ENCODE results near the gene USH1G.
"Not testable (repeated sequence)": the region's sequence is repeated elsewhere in the genome, so short reads cannot be mapped to it uniquely, and the experiment has no call there.

USH1G gene

GRCh38 chr17:74873037-74873873 lies 49.8 kb downstream of the USH1G start:
- DNase-seq, result peak; percentile 100

- no peak for DNase-seq
Measured at GRCh38 chr17:74872313-74873036, 50.6 kb downstream of the USH1G start, which contains the start of gene FDXR. Gene FDXR (minus strand): TSS chr17:74872994. CDS start chr17:74872944, 50 bp downstream.

- DNase-seq, result no peak
Measured at GRCh38 chr17:74871356-74872076, 51.5 kb downstream of the USH1G start.

GRCh38 chr17:74870512-74870911 lies 52.5 kb downstream of the USH1G start:
- no peak for DNase-seq

GRCh38 chr17:74870028-74870427 lies 53.0 kb downstream of the USH1G start:
- DNase-seq, result not testable (repeated sequence)

GRCh38 chr17:74868908-74869255 lies 54.2 kb downstream of the USH1G start:
- no peak for DNase-seq

GRCh38 chr17:74868251-74868907 lies 54.7 kb downstream of the USH1G start:
- DNase-seq, result no peak

- no peak for DNase-seq
Measured at GRCh38 chr17:74866198-74866835, 56.7 kb downstream of the USH1G start.
